GM11168 (cell line): ENCODE results near the gene OR51A4.
"Not testable (repeated sequence)": the region's sequence is repeated elsewhere in the genome, so short reads cannot be mapped to it uniquely, and the experiment has no call there.

Experiments
- in situ Hi-C: fragments of 300-500 bp; cut with MboI; formaldehyde crosslinking; loops from one replicate; pipeline ENCODE4 v1.12.0; 2022; ENCODE audit warnings: low sequenced_read_pairs; ENCODE audit not compliant: unreplicated experiment

OR51A4 gene, protein sequence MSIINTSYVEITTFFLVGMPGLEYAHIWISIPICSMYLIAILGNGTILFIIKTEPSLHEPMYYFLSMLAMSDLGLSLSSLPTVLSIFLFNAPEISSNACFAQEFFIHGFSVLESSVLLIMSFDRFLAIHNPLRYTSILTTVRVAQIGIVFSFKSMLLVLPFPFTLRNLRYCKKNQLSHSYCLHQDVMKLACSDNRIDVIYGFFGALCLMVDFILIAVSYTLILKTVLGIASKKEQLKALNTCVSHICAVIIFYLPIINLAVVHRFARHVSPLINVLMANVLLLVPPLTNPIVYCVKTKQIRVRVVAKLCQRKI

DNA sequence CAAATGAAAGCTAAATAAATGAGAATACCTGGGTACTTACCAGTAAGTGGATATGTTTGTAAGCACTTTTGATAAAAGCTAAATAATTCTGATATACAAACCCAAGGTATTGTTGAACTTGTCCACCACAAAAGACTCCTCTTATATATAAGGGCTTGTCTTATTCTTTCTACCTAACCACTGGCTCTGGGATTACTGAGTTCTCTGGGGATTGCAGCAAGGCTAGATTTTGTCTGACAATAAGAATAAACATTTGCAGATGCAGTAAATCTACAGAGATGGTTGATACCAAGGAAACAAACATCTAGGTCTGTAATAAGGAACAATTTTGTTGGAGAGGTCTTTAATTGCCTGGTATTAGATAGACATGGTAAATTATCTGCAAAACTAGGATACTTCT is at the start of gene OR51A4:
TSS of gene OR51A4 (minus strand) at position 101 of the 400 bp plus-strand sequence. CDS start 505 bp downstream, outside the sequence.
- in situ Hi-C loops, result no loop called here

DNA sequence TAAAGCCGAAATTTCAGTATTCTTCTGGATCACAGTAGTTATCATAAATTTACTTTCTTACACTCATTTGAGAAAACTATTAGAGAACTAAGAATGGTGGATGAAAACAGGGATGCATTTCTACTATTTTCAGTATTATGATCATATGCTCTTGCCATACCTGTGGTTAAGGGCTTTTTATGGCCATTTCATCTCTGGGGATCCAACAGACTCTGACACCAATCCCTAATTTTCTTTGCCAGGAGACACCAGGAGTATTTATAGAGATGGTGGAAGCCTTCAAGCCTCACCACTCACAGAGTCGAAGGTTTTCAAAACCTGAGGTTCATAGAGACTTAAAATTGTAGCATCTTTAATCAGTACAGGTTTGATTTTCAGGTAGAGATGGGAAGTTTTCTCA is 47.1 kb upstream of the OR51A4 start, which contains the start of gene OR51L1:
TSS of gene OR51L1 (plus strand) at position 301 of the 400 bp plus-strand sequence. CDS start 4,132 bp downstream, outside the sequence.
- in situ Hi-C loops, result no loop called here

DNA sequence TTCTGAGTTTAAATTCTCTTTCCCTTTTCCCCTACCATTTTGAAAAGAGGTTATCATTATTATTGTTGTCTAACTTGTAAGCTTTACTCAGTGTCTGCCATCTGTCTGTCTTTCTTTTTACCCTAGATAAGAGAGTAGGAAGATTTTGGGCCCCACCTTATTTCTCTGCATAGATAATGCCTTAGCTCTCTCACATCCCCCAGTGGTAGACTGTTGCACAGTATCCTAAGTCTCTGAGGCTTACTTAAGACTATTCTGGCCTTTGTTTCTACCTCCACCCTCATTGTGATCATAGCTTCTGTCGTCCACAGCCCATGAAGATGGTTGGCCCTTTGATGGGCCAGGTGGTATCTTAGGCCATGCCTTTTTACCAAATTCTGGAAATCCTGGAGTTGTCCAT is 43.7 kb upstream of the OR51A4 start:
- in situ Hi-C loops, result no loop called here

DNA sequence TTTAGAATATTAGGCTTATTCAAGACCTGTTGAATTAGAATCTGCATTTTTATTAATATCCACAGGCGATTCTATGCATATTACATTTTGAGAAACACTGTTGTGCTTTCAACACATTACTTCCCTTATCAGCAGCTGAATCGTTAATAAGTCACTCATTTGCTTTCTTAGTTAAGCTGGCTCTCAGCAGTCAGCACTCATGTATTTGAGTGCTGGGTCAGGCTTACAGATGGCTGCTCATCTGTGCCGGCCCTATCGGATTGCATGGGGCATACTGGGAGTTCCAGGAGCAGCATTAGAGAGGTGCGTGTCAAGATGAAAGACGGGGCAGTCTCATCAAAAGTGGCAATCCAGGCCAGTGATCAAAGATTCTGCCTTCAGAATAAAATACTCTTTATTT is 36.4 kb upstream of the OR51A4 start:
- in situ Hi-C loops, result no loop called here

- in situ Hi-C loops, result no loop called here
Observed at GRCh38 chr11:4982678-4983077, 35.3 kb upstream of the OR51A4 start.

DNA sequence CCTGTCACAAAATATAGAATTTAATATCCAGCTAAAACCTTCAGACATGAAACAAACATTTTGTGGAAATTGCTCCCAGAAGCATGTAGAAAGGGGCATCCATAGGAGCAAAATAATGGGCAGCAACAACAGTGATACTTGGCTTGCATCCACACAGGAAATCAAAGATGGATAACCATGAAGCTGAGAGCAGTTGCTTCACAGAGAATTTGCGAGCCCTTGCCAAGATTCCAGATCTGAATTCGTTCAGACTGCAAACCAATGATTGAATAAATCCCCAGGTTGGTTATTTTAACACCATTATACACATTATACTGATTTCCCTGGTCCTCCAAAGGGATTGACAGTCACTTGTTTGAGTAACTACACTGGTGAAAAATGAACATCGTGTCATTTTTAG is 31.6 kb upstream of the OR51A4 start:
- in situ Hi-C loops, result no loop called here

DNA sequence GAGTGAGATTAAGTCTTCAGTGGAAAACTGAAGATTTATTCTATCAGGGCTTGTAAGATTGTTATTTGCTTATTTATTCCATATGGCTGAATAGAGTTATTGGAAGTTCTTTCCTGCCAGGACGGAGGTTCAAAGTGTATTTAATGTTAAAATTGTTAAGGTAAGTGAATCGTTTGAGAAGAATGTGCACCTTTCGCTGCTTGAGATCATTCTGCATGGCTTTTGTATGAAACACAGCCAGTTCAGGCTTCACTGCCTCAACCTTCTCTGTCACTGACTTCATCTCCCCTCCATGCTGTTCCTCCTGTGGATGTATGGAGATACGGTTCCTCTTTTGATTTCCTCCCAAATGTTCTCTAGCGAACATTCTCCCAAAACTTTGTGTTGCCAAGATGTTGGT is 28.0 kb upstream of the OR51A4 start:
- in situ Hi-C loops, result no loop called here

GRCh38 chr11:4962816-4963215 is 15.4 kb upstream of the OR51A4 start:
- in situ Hi-C loops, result no loop called here

DNA sequence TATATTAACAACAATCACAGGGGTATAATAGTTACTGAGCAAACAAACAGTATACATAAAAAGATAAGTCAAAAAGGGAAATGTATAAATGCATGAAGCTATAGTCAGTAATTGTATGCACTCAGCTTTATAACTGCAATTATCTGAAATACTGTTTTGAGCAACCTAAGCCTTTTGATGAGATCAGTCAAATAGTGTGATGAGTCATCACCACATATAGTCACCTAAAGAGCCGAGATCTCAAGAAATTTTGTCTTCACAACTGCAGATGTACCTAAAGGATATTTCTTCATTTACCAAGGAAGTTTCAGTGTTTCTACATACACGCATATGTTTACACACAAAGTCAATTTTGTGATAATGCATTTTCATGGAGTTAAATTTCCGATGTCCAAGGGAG is 13.5 kb upstream of the OR51A4 start:
- in situ Hi-C loops, result no loop called here

- in situ Hi-C loops, result no loop called here
Observed at GRCh38 chr11:4957396-4957795, 10.0 kb upstream of the OR51A4 start.

GRCh38 chr11:4955613-4956012 is 8.2 kb upstream of the OR51A4 start, which contains the start of gene OR51A2:
Gene OR51A2 (minus strand): TSS chr11:4955713. CDS start chr11:4955713, 0 bp downstream.
- in situ Hi-C loops, result not testable (repeated sequence)

DNA sequence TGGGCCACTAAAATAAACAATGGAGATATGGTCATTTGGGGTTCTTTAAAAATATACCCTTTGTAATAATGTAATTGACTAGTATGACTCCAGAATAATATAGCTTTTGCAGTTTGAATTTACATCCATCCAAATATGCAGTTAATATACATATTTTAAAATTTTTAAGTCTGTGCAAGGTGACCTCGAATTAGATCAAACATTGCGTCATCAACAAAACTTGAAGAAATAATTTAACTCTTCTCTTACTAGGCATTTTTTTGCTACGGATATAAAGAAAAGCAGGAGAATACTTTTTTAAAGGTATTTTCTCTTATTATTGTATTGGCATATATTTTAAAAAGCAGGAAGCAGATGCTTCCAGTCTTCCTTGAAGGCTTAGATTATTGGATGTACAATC is 10.7 kb downstream of the OR51A4 start:
- in situ Hi-C loops, result no loop called here

GRCh38 chr11:4932751-4933150 is 14.7 kb downstream of the OR51A4 start:
- in situ Hi-C loops, result no loop called here

GRCh38 chr11:4926608-4927007 is 20.8 kb downstream of the OR51A4 start:
- in situ Hi-C loops, result no loop called here

DNA sequence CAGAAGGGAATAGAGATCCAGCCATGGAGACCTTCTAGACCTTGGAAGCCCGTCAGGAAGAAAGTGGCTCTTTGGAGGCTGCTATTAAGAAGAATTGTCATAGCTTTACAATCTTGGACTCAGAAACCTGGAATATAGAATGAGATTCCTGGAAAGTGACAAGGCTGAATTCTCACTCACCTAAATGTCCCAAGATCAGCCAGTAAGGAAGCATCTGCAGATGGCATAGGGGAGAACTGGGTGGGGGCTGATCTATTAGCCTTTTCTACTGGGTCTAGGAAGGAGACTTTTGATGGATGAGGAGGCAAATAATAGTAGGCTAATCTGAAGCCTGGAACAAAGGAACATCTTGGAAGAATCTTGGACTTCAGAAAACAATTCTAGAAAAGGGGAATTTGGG is 23.2 kb downstream of the OR51A4 start, which contains the start of gene OR51G1:
TSS of gene OR51G1 (minus strand) at position 101 of the 400 bp plus-strand sequence. CDS start at position 101, 0 bp downstream.
- in situ Hi-C loops, result no loop called here

DNA sequence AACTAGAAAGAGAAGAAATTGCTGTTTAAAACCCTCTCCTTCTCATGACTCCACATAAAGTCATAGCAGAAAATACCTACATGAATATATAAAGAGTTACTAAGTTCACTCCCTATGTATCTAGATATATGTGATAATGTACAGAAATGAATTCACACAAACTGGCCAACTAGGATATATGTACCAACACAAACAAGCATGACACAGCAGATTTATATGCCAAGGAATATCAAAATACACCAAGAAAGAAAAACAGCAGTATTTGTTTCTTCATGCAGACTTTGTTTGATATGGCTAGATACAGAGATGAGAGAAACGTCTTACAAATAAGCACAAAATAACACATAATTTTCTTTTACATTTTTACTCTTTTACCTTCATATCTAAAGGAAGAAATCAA is 25.1 kb downstream of the OR51A4 start:
- in situ Hi-C loops, result no loop called here

- in situ Hi-C loops, result no loop called here
Observed at GRCh38 chr11:4921796-4922195, 25.6 kb downstream of the OR51A4 start.

- in situ Hi-C loops, result no loop called here
Observed at GRCh38 chr11:4919250-4919649, 28.2 kb downstream of the OR51A4 start, which contains the start of gene OR51G2. Gene OR51G2 (minus strand): TSS chr11:4919350. CDS start chr11:4915663, 3,687 bp downstream.

- in situ Hi-C loops, result no loop called here
Observed at GRCh38 chr11:4916581-4916980, 30.8 kb downstream of the OR51A4 start.

- in situ Hi-C loops, result no loop called here
Observed at GRCh38 chr11:4903484-4903883, 43.9 kb downstream of the OR51A4 start, which contains the start of gene OR51A7. Gene OR51A7 (plus strand): TSS chr11:4903783. CDS start chr11:4907370, 3,587 bp downstream.
